Measurements from ENCODE around the gene SETD1A. TPM values are rescaled to one million over a fixed set of nuclear protein-coding genes. Genes with fewer than 3 reads are reported as not detected.

SETD1A gene
- total and polyA plus RNA-seq, 12 donors, result 2.3 to 40.1 (median 12.8) TPM

- WGBS, 4 donors, result 39 to 59% (median 51%) methylated on average over 7 of the region's 7 CpGs
- Histone ChIP-seq H3K9me3 (replicated peaks in 1 of 3) (no peaks in the 10 kb centered on the region), H3K27ac (no peak overlapping the region), H3K4me1 (replicated peaks in 1 of 2) (no peaks in the 10 kb centered on the region), H3K4me3 (no peak overlapping the region), H3K36me3 (replicated peaks in 1 of 2) (no peaks in the 10 kb centered on the region), H3K27me3 (peaks cover 14% of the 10 kb centered on the region)
- DNase-seq, result no peak
- TF ChIP-seq POLR2A (IDR thresholded peaks at IDR 0.05) (no peak), CTCF (IDR thresholded peaks at IDR 0.05) (no peak)
- intact Hi-C loops (cut with DNase I), result no loop called here
These were observed 48.5 kb downstream of the SETD1A start for GRCh38 chr16:31006086-31006385.

- 84 to 91% (median 88%) methylated on average over 8 of the region's 8 CpGs for WGBS, 4 donors
- no peaks in the 10 kb centered on the region for H3K4me1 ChIP-seq (replicated peaks in 1 of 2)
- DNase-seq, result no peak
- intact Hi-C loops (cut with DNase I), result no loop called here
- no peaks in the 10 kb centered on the region for H3K36me3 ChIP-seq (replicated peaks in 1 of 2)
- no peaks in the 10 kb centered on the region for H3K9me3 ChIP-seq (replicated peaks in 1 of 3)
- H3K27me3 ChIP-seq, result peaks cover 19% of the 10 kb centered on the region
- no peak overlapping the region for H3K4me3 ChIP-seq
- TF ChIP-seq POLR2A (IDR thresholded peaks at IDR 0.05) (no peak), CTCF (IDR thresholded peaks at IDR 0.05) (no peak)
- no peak overlapping the region for H3K27ac ChIP-seq
These were observed 49.0 kb downstream of the SETD1A start for GRCh38 chr16:31006589-31006988.

DNA sequence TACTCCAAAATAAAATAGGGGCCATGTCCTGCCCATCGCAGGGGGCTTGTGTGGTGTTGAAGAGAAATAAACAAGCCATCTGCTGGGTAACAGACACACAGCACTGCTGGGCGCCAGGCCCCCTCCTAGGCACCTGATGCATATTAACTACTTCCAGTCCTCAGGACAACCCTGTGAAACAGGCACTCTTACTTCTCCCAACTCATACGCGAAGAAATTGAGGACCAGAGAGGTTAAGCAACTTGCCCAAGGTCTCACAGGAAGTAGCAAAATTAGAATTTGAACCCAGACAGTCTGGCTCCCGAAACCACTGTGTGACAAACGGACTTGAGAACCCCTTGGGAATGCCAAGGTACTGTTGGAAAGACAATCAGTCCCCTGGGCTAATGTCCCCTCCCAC lies 50.1 kb downstream of the SETD1A start:
- Histone ChIP-seq H3K4me1 (replicated peaks in 1 of 2) (no peaks in the 10 kb centered on the region), H3K36me3 (replicated peaks in 1 of 2) (no peaks in the 10 kb centered on the region), H3K9me3 (replicated peaks in 1 of 3) (no peaks in the 10 kb centered on the region), H3K27me3 (peaks cover 19% of the 10 kb centered on the region), H3K4me3 (no peak overlapping the region), H3K27ac (no peak overlapping the region)
- no peak for DNase-seq
- WGBS, 4 donors, result 42 to 64% (median 49%) methylated on average over 6 of the region's 6 CpGs
- intact Hi-C loops (cut with DNase I), result no loop called here
- TF ChIP-seq POLR2A (IDR thresholded peaks at IDR 0.05), result no peak
- no peak for TF ChIP-seq CTCF (IDR thresholded peaks at IDR 0.05)

DNA sequence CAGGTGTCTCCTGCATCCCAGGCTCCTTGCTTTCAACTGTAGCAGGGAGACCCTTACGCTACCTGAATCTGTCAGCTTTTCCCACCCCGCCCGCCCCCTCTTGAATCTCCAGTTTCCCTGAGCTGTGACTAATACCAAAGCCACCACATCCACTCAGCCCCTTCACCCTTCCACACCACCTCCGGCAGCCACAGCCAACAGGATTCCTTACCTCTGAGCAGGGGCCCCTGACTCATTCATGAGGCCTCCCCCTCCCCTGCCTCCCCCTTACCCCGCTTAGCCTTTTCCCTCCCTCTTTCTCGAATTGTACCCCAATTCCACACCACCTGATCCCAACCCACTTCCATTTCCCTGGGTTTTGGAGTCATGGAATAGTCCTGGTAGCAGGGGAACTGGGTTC lies 50.6 kb downstream of the SETD1A start:
- 56 to 76% (median 64%) methylated on average over 6 of the region's 6 CpGs for WGBS, 4 donors
- intact Hi-C loops (cut with DNase I), result no loop called here
- DNase-seq, result no peak
- peaks cover 19% of the 10 kb centered on the region for H3K27me3 ChIP-seq
- H3K36me3 ChIP-seq (replicated peaks in 1 of 2), result no peaks in the 10 kb centered on the region
- TF ChIP-seq POLR2A (IDR thresholded peaks at IDR 0.05) (no peak), CTCF (IDR thresholded peaks at IDR 0.05) (no peak)
- no peak overlapping the region for H3K27ac ChIP-seq
- no peak overlapping the region for H3K4me3 ChIP-seq
- H3K9me3 ChIP-seq (replicated peaks in 1 of 3), result no peaks in the 10 kb centered on the region
- no peaks in the 10 kb centered on the region for H3K4me1 ChIP-seq (replicated peaks in 1 of 2)

All from adrenal gland (tissue), 12 donors.